Bronchial epithelial cell (primary cell): ENCODE measurements around the gene SLC8A1. TPM values are rescaled to one million over a fixed set of nuclear protein-coding genes. Genes with fewer than 3 reads are reported as not detected.

ENCODE experiments used
- DNase-seq: peaks from one replicate; pipeline ENCODE4 v3.0.0-alpha.2; 2010; ENCODE audit warnings: low read depth
- FAIRE-seq: peaks from 2 replicates; lab custom pipeline; 2011; peaks lifted over from hg19 to GRCh38; lab: Jason Lieb, UNC
- H3K27me3 ChIP-seq: 2 replicates; pipeline ENCODE4 v1.5.1; 2011; ENCODE audit warnings: low read length; ENCODE audit not compliant: control insufficient read depth, insufficient read depth
- H3K36me3 ChIP-seq: 2 replicates; pipeline ENCODE4 v1.5.1; 2011; ENCODE audit warnings: low read length; ENCODE audit not compliant: control insufficient read depth, insufficient read depth
- H3K4me3 ChIP-seq: 2 replicates; pipeline ENCODE4 v1.5.1; 2011; ENCODE audit warnings: mild to moderate bottlenecking, low read depth, low read length, control low read depth
- total RNA-seq: library from RNA; depleted of rRNA; stranded (reverse); fragments of >200 nt; gene quantifications from 2 replicates; pipeline ENCODE4 v1.2.1, GENCODE V29; 2014
- TF ChIP-seq, protein P1 (sequence below): IDR thresholded peaks from 2 replicates; pipeline ENCODE4 v1.5.1; 2011; ENCODE audit warnings: mild to moderate bottlenecking, moderate library complexity, low read length, control low read depth, inconsistent platforms; ENCODE audit not compliant: insufficient read depth, severe bottlenecking

Gene SLC8A1
- total RNA-seq, 1 donor from 2014 or later = 3.7 TPM

DNA sequence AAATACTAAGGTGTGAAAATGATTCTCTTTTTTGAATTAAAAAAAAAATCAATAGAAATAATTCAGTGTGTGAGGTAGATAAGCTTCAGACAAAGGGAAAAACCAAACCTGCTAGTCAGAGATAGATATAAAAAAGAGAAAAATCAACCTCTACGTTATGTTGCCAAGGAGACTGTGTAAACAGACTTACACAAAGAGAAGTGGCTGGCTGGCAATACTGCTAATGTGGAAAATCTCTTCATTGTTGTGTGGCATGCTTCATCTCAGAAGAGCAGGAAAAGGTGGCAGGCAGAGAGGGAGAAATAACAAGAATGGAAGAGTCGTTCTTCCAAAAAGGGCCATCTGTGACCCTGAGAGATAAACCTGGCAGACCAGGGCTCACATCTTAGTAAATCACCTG is 200.8 kb downstream of the SLC8A1 start:
- Histone ChIP-seq H3K4me3 (no peak overlapping the region), H3K27me3 (no peaks in the 10 kb centered on the region), H3K36me3 (no peaks in the 10 kb centered on the region)
- FAIRE-seq = no peak
- TF ChIP-seq, protein P1, sequence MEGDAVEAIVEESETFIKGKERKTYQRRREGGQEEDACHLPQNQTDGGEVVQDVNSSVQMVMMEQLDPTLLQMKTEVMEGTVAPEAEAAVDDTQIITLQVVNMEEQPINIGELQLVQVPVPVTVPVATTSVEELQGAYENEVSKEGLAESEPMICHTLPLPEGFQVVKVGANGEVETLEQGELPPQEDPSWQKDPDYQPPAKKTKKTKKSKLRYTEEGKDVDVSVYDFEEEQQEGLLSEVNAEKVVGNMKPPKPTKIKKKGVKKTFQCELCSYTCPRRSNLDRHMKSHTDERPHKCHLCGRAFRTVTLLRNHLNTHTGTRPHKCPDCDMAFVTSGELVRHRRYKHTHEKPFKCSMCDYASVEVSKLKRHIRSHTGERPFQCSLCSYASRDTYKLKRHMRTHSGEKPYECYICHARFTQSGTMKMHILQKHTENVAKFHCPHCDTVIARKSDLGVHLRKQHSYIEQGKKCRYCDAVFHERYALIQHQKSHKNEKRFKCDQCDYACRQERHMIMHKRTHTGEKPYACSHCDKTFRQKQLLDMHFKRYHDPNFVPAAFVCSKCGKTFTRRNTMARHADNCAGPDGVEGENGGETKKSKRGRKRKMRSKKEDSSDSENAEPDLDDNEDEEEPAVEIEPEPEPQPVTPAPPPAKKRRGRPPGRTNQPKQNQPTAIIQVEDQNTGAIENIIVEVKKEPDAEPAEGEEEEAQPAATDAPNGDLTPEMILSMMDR = no peak
- peak; percentile 9 for DNase-seq

GRCh38 chr2:40249577-40249976 is 202.3 kb downstream of the SLC8A1 start:
- TF ChIP-seq, protein P1 = no peak
- H3K27me3 ChIP-seq = no peaks in the 10 kb centered on the region
- H3K4me3 ChIP-seq = no peak overlapping the region
- no peaks in the 10 kb centered on the region for H3K36me3 ChIP-seq
- FAIRE-seq (no peak), DNase-seq (no peak)

- DNase-seq (no peak), FAIRE-seq (no peak)
- Histone ChIP-seq H3K27me3 (no peaks in the 10 kb centered on the region), H3K36me3 (no peaks in the 10 kb centered on the region), H3K4me3 (no peak overlapping the region)
- TF ChIP-seq, protein P1 = no peak
These were observed 203.6 kb downstream of the SLC8A1 start for GRCh38 chr2:40248294-40248693.

GRCh38 chr2:40244675-40245074 is 207.2 kb downstream of the SLC8A1 start:
- H3K4me3 ChIP-seq = no peak overlapping the region
- TF ChIP-seq, protein P1 = peak; percentile 72
- H3K27me3 ChIP-seq = no peaks in the 10 kb centered on the region
- DNase-seq (peak; percentile 56), FAIRE-seq (no peak)
- H3K36me3 ChIP-seq = no peaks in the 10 kb centered on the region

- H3K36me3 ChIP-seq = no peaks in the 10 kb centered on the region
- no peak for DNase-seq
- H3K27me3 ChIP-seq = no peaks in the 10 kb centered on the region
- TF ChIP-seq, protein P1 = no peak
- no peak for FAIRE-seq
- no peak overlapping the region for H3K4me3 ChIP-seq
These were observed 207.6 kb downstream of the SLC8A1 start for GRCh38 chr2:40244251-40244650.

GRCh38 chr2:40243581-40244187 is 208.2 kb downstream of the SLC8A1 start:
- no peak overlapping the region for H3K4me3 ChIP-seq
- TF ChIP-seq, protein P1 = no peak
- no peak for FAIRE-seq
- H3K36me3 ChIP-seq = no peaks in the 10 kb centered on the region
- no peaks in the 10 kb centered on the region for H3K27me3 ChIP-seq
- DNase-seq = no peak
